SK-N-SH (cell line): ENCODE data around the gene SLC35D3. TPM values are rescaled to one million over a fixed set of nuclear protein-coding genes. Genes with fewer than 3 reads are reported as not detected.
A peak's percentile ranks its signal among the peaks of the same experiment; 100 is the strongest.

Experiments
- CTCF ChIA-PET: fragments of 300-600, 350-600 bp; formaldehyde crosslinking; extraction: SDS; loops from one replicate; lab custom pipeline; 2021; lab: Yijun Ruan, JAX
- POLR2A ChIA-PET: fragments of 350-600 bp; sonication (Branson Sonifier 250); formaldehyde crosslinking; extraction: SDS; loops from one replicate; lab custom pipeline; 2020; ENCODE audit warnings: antibody characterized with exemption, inconsistent platforms; lab: Yijun Ruan, JAX
- DNase-seq: peaks from one replicate; pipeline ENCODE4 v3.0.0; 2012
- H2AFZ ChIP-seq: fragments of 200-600 bp; sonication (generic); 2 replicates; pipeline ENCODE4 v1.8.1; 2016; ENCODE audit warnings: antibody characterized with exemption, mild to moderate bottlenecking, low read depth
- H3F3A ChIP-seq: fragments of 200-600 bp; sonication (generic); replicated peaks from 2 replicates; pipeline ENCODE3; 2016; ENCODE audit warnings: antibody characterized with exemption, mild to moderate bottlenecking; ENCODE audit not compliant: insufficient read depth
- H3K27ac ChIP-seq, 2 experiments: fragments of 200-500 bp in 1 of 2; fragments of 200-600 bp in 1 of 2; sonication (Bioruptor generic) in 1 of 2; sonication (generic), shearing (Covaris generic) in 1 of 2; 2 replicates each; pipeline versions ENCODE4 v1.5.1 to v1.6.1; 2014 to 2016; ENCODE audit warnings: low read depth in 2 of 2, inconsistent platforms in 1 of 2, low read length in 1 of 2, mild to moderate bottlenecking in 1 of 2, mixed read lengths in 1 of 2
- H3K27me3 ChIP-seq: fragments of 200-600 bp; sonication (generic), shearing (Covaris generic); 2 replicates; pipeline ENCODE4 v1.6.1; 2016; ENCODE audit warnings: mixed run types; ENCODE audit not compliant: insufficient read depth
- H3K36me3 ChIP-seq, 2 experiments: fragments of 200-500 bp in 1 of 2; fragments of 200-600 bp in 1 of 2; sonication (Bioruptor generic) in 1 of 2; sonication (generic) in 1 of 2; replicated peaks in 1 of 2; 2 replicates each; pipeline versions ENCODE3 to v1.5.1; 2014 to 2016; ENCODE audit warnings: low read length in 1 of 2, mild to moderate bottlenecking in 1 of 2; ENCODE audit not compliant: insufficient read depth in 2 of 2, control insufficient read depth in 1 of 2
- H3K4me1 ChIP-seq, 2 experiments: fragments of 200-500 bp in 1 of 2; fragments of 200-600 bp in 1 of 2; sonication (Bioruptor generic) in 1 of 2; sonication (generic), shearing (Covaris generic) in 1 of 2; 2 replicates each; pipeline versions ENCODE4 v1.5.1 to v1.6.1; 2014 to 2016; ENCODE audit warnings: low read depth in 1 of 2, low read length in 1 of 2, mixed run types in 1 of 2; ENCODE audit not compliant: insufficient read depth in 2 of 2, control insufficient read depth in 1 of 2
- H3K4me2 ChIP-seq: fragments of 200-600 bp; sonication (generic), shearing (Covaris generic); 2 replicates; pipeline ENCODE4 v1.6.1; 2017; ENCODE audit warnings: mixed run types
- H3K4me3 ChIP-seq, 2 experiments: fragments of 200-500 bp in 1 of 2; fragments of 200-600 bp in 1 of 2; sonication (Bioruptor generic) in 1 of 2; sonication (generic), shearing (Covaris generic) in 1 of 2; 2 replicates each; pipeline versions ENCODE4 v1.5.1 to v1.8.1; 2014 to 2016; ENCODE audit warnings: low read depth in 2 of 2, inconsistent platforms in 1 of 2, low read length in 1 of 2, mild to moderate bottlenecking in 1 of 2, mixed read lengths in 1 of 2, moderate library complexity in 1 of 2
- H3K79me2 ChIP-seq: fragments of 200-600 bp; sonication (generic); 2 replicates; pipeline ENCODE4 v1.8.1; 2017; ENCODE audit warnings: mild to moderate bottlenecking; ENCODE audit not compliant: insufficient read depth
- H3K9ac ChIP-seq: fragments of 200-600 bp; sonication (generic); 2 replicates; pipeline ENCODE4 v1.6.1; 2017; ENCODE audit warnings: mixed run types
- H3K9me2 ChIP-seq: fragments of 200-600 bp; sonication (generic); 2 replicates; pipeline ENCODE4 v1.6.1; 2017; ENCODE audit warnings: mixed run types
- H3K9me3 ChIP-seq: fragments of 200-600 bp; sonication (generic); 2 replicates; pipeline ENCODE4 v1.6.1; 2017; ENCODE audit warnings: mixed run types, mild to moderate bottlenecking, moderate library complexity
- H4K20me1 ChIP-seq: fragments of 200-600 bp; sonication (generic); 2 replicates; pipeline ENCODE4 v1.6.1; 2017; ENCODE audit warnings: mild to moderate bottlenecking, mixed run types; ENCODE audit not compliant: insufficient read depth
- EZH2phosphoT487 ChIP-seq: fragments of 200-600 bp; sonication (generic); IDR thresholded peaks from 2 replicates; pipeline ENCODE4 v1.6.1; 2017; ENCODE audit warnings: low read depth, mixed run types, mild to moderate bottlenecking, antibody characterized with exemption, moderate library complexity, borderline replicate concordance
- GABPA ChIP-seq: IDR thresholded peaks from 2 replicates; pipeline ENCODE4 v1.4.0; 2012; ENCODE audit warnings: low read depth, mild to moderate bottlenecking
- GATA2 ChIP-seq: sonication (generic); formaldehyde crosslinking; IDR thresholded peaks from 2 replicates; pipeline ENCODE4 v1.5.0; 2020; ENCODE audit warnings: mild to moderate bottlenecking, missing genetic modification reagents
- NRF1 ChIP-seq: IDR thresholded peaks from 2 replicates; pipeline ENCODE4 v1.6.1; 2012; ENCODE audit warnings: low read depth, mild to moderate bottlenecking, low read length
- TCF12 ChIP-seq: IDR thresholded peaks from 2 replicates; pipeline ENCODE4 v1.4.0; 2012
- TEAD4 ChIP-seq: IDR thresholded peaks from 2 replicates; pipeline ENCODE4 v1.4.0; 2012; ENCODE audit warnings: mild to moderate bottlenecking, borderline replicate concordance; ENCODE audit not compliant: insufficient read depth
- WGBS: methylation state at CpG from one replicate; pipeline ENCODE4 v1.1.6; 2017; ENCODE audit warnings: low lambda C conversion rate; 5-methylcytosine and 5-hydroxymethylcytosine counted together
- polyA plus RNA-seq, 3 experiments: library from polyadenylated mRNA; depleted of rRNA; stranded (reverse); fragments of >200 nt; gene quantifications; 2 replicates each; pipeline ENCODE4 v1.2.3, GENCODE V29; 2012
- TF ChIP-seq, protein P1 (sequence below): IDR thresholded peaks from 2 replicates; pipeline ENCODE4 v1.4.0; 2012; ENCODE audit warnings: low read depth, borderline replicate concordance
- TF ChIP-seq, protein P2 (sequence below): IDR thresholded peaks from 2 replicates; pipeline ENCODE4 v1.6.1; 2012; ENCODE audit warnings: mild to moderate bottlenecking, low read depth, low read length, moderate library complexity
- TF ChIP-seq, protein P3 (sequence below): fragments of 200-600 bp; sonication (generic); IDR thresholded peaks from 2 replicates; pipeline ENCODE4 v1.6.1; 2017; ENCODE audit warnings: antibody characterized with exemption, mild to moderate bottlenecking, moderate library complexity

The SLC35D3 gene
- polyA plus RNA-seq, 1 of the 3 experiments (the other 2 are of a cell fraction) = 0.05 TPM

DNA sequence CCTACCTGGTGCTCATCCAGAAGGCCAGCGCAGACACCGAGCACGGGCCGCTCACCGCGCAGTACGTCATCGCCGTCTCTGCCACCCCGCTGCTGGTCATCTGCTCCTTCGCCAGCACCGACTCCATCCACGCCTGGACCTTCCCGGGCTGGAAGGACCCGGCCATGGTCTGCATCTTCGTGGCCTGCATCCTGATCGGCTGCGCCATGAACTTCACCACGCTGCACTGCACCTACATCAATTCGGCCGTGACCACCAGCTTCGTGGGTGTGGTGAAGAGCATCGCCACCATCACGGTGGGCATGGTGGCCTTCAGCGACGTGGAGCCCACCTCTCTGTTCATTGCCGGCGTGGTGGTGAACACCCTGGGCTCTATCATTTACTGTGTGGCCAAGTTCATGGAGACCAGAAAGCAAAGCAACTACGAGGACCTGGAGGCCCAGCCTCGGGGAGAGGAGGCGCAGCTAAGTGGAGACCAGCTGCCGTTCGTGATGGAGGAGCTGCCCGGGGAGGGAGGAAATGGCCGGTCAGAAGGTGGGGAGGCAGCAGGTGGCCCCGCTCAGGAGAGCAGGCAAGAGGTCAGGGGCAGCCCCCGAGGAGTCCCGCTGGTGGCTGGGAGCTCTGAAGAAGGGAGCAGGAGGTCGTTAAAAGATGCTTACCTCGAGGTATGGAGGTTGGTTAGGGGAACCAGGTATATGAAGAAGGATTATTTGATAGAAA is 2.0 kb downstream of the SLC35D3 start:
- WGBS = 87% methylated on average over 29 of the region's 40 CpGs

More for the DNA sequence above, 2.0 kb downstream of the SLC35D3 start:
- Histone ChIP-seq H3K27me3 (peaks cover 12% of the 10 kb centered on the region; the same call in 1 of the 2 replicates), H3K4me1 (peaks cover 0 to 31% of the 10 kb centered on the region in 2 experiments; a peak in 1 of 4 replicates), H3K9me2 (no peaks in the 10 kb centered on the region), H3K27ac (peak overlapping the region in 1 of 2 experiments; percentile 92; a peak in 2 of 4 replicates), H2AFZ (no peak overlapping the region), H3K36me3 (no peaks in the 10 kb centered on the region), H3K9me3 (no peaks in the 10 kb centered on the region), H4K20me1 (no peaks in the 10 kb centered on the region), H3K4me2 (no peak overlapping the region), H3K79me2 (no peaks in the 10 kb centered on the region), H3K9ac (no peak overlapping the region), H3K4me3 (peak overlapping the region in 1 of 2 experiments; percentile 58; a peak in 1 of 4 replicates), H3F3A (peaks cover 8% of the 10 kb centered on the region)
- peak; percentile 23 for DNase-seq
- CTCF ChIA-PET = interaction anchor here (1.0 to 1.2 kb wide), 4 partner anchors 9 to 57 kb away, joined by 3 to 4 read pairs (median 3); no protein-coding TSS in a partner anchor
- POLR2A ChIA-PET = interaction anchor here (0.9 to 8.7 kb wide), 5 partner anchors 46 to 66 kb away, joined by 3 to 92 read pairs (median 56); no protein-coding TSS in a partner anchor
- TF ChIP-seq TCF12 (no peak), TEAD4 (no peak), GABPA (no peak), EZH2phosphoT487 (no peak), NRF1 (no peak), GATA2 (0 out of 2 replicates have a peak, but pooled peaks have one; percentile 12)
- TF ChIP-seq, protein P1, sequence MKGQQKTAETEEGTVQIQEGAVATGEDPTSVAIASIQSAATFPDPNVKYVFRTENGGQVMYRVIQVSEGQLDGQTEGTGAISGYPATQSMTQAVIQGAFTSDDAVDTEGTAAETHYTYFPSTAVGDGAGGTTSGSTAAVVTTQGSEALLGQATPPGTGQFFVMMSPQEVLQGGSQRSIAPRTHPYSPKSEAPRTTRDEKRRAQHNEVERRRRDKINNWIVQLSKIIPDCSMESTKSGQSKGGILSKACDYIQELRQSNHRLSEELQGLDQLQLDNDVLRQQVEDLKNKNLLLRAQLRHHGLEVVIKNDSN = no peak
- TF ChIP-seq, protein P2, sequence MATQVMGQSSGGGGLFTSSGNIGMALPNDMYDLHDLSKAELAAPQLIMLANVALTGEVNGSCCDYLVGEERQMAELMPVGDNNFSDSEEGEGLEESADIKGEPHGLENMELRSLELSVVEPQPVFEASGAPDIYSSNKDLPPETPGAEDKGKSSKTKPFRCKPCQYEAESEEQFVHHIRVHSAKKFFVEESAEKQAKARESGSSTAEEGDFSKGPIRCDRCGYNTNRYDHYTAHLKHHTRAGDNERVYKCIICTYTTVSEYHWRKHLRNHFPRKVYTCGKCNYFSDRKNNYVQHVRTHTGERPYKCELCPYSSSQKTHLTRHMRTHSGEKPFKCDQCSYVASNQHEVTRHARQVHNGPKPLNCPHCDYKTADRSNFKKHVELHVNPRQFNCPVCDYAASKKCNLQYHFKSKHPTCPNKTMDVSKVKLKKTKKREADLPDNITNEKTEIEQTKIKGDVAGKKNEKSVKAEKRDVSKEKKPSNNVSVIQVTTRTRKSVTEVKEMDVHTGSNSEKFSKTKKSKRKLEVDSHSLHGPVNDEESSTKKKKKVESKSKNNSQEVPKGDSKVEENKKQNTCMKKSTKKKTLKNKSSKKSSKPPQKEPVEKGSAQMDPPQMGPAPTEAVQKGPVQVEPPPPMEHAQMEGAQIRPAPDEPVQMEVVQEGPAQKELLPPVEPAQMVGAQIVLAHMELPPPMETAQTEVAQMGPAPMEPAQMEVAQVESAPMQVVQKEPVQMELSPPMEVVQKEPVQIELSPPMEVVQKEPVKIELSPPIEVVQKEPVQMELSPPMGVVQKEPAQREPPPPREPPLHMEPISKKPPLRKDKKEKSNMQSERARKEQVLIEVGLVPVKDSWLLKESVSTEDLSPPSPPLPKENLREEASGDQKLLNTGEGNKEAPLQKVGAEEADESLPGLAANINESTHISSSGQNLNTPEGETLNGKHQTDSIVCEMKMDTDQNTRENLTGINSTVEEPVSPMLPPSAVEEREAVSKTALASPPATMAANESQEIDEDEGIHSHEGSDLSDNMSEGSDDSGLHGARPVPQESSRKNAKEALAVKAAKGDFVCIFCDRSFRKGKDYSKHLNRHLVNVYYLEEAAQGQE = no peak
- TF ChIP-seq, protein P3, sequence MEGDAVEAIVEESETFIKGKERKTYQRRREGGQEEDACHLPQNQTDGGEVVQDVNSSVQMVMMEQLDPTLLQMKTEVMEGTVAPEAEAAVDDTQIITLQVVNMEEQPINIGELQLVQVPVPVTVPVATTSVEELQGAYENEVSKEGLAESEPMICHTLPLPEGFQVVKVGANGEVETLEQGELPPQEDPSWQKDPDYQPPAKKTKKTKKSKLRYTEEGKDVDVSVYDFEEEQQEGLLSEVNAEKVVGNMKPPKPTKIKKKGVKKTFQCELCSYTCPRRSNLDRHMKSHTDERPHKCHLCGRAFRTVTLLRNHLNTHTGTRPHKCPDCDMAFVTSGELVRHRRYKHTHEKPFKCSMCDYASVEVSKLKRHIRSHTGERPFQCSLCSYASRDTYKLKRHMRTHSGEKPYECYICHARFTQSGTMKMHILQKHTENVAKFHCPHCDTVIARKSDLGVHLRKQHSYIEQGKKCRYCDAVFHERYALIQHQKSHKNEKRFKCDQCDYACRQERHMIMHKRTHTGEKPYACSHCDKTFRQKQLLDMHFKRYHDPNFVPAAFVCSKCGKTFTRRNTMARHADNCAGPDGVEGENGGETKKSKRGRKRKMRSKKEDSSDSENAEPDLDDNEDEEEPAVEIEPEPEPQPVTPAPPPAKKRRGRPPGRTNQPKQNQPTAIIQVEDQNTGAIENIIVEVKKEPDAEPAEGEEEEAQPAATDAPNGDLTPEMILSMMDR = no peak
